Measurements from ENCODE around the gene AGTPBP1.

GRCh38 chr9:85528142-85528541, 213.6 kb downstream of the AGTPBP1 start:
- TF ChIP-seq CTCF (IDR thresholded peaks at IDR 0.05; ENCODE audit: control extremely low read depth in 1 of 3, insufficient read depth in 1 of 3, low read depth in 1 of 3, low read length in 3 of 3) (no peak), EZH2 (IDR thresholded peaks at IDR 0.05; ENCODE audit: low read depth, low read length, severe bottlenecking) (no peak), SIRT6 (IDR thresholded peaks at IDR 0.05; ENCODE audit: low read length) (no peak), POLR2A (IDR thresholded peaks at IDR 0.05; ENCODE audit: control extremely low read depth in 1 of 2, low read depth in 2 of 2, low read length in 2 of 2) (no peak), SUZ12 (IDR thresholded peaks at IDR 0.05; ENCODE audit: low read length) (no peak)

All from H1 (cell line).